Astrocyte (in vitro differentiated cells and primary cell): ENCODE results near the gene NFIL3. TPM values are rescaled to one million over a fixed set of nuclear protein-coding genes. Genes with fewer than 3 reads are reported as not detected.

Experiments
- DNase-seq: peaks from one replicate; pipeline ENCODE4 v3.0.0-alpha.2; 2010; ENCODE audit warnings: low read depth
- FAIRE-seq: peaks from 2 replicates; lab custom pipeline; 2011; peaks lifted over from hg19 to GRCh38; lab: Jason Lieb, UNC
- H2AFZ ChIP-seq: 2 replicates; pipeline ENCODE4 v1.6.0; 2012; ENCODE audit warnings: low read depth, low read length, inconsistent platforms
- H3K27ac ChIP-seq: 2 replicates; pipeline ENCODE4 v1.5.1; 2011; ENCODE audit warnings: low read depth, low read length, inconsistent platforms
- H3K27me3 ChIP-seq: 2 replicates; pipeline ENCODE4 v1.6.0; 2011; ENCODE audit warnings: low read length, inconsistent platforms; ENCODE audit not compliant: insufficient read depth
- H3K36me3 ChIP-seq: 2 replicates; pipeline ENCODE4 v1.5.1; 2011; ENCODE audit warnings: low read length, inconsistent platforms; ENCODE audit not compliant: insufficient read depth
- H3K4me1 ChIP-seq: 2 replicates; pipeline ENCODE4 v1.5.1; 2011; ENCODE audit warnings: low read length, inconsistent platforms; ENCODE audit not compliant: insufficient read depth
- H3K4me2 ChIP-seq: 2 replicates; pipeline ENCODE4 v1.6.0; 2012; ENCODE audit warnings: low read length, inconsistent platforms
- H3K4me3 ChIP-seq: 2 replicates; pipeline ENCODE4 v1.5.1; 2011; ENCODE audit warnings: low read depth, mild to moderate bottlenecking, low read length, inconsistent platforms; ENCODE audit not compliant: insufficient read depth
- H3K79me2 ChIP-seq: 2 replicates; pipeline ENCODE4 v1.6.0; 2012; ENCODE audit warnings: mild to moderate bottlenecking, low read length, inconsistent platforms; ENCODE audit not compliant: insufficient read depth
- H3K9ac ChIP-seq: 2 replicates; pipeline ENCODE4 v1.6.0; 2012; ENCODE audit warnings: mild to moderate bottlenecking, low read length, inconsistent platforms
- H3K9me3 ChIP-seq: 2 replicates; pipeline ENCODE4 v1.5.1; 2012; ENCODE audit warnings: low read depth, mild to moderate bottlenecking, low read length, inconsistent platforms; ENCODE audit not compliant: insufficient read depth
- H4K20me1 ChIP-seq: 2 replicates; pipeline ENCODE4 v1.6.0; 2012; ENCODE audit warnings: low read length, inconsistent platforms; ENCODE audit not compliant: insufficient read depth
- H3K27ac Mint-ChIP-seq: one replicate; pipeline ENCODE4 v1.8.0; 2021; ENCODE audit warnings: mild to moderate bottlenecking, mixed read lengths; ENCODE audit not compliant: unreplicated experiment
- H3K27me3 Mint-ChIP-seq: one replicate; pipeline ENCODE4 v1.8.0; 2021; ENCODE audit warnings: low read depth, mixed read lengths; ENCODE audit not compliant: unreplicated experiment
- H3K36me3 Mint-ChIP-seq: one replicate; pipeline ENCODE4 v1.8.0; 2021; ENCODE audit warnings: low read depth, mixed read lengths; ENCODE audit not compliant: unreplicated experiment
- H3K4me1 Mint-ChIP-seq: one replicate; pipeline ENCODE4 v1.8.0; 2021; ENCODE audit warnings: low read depth, mixed read lengths; ENCODE audit not compliant: unreplicated experiment
- H3K4me3 Mint-ChIP-seq: one replicate; pipeline ENCODE4 v1.8.0; 2021; ENCODE audit warnings: mild to moderate bottlenecking, moderate library complexity, mixed read lengths; ENCODE audit not compliant: unreplicated experiment
- H3K9me3 Mint-ChIP-seq: one replicate; pipeline ENCODE4 v1.8.0; 2021; ENCODE audit warnings: mild to moderate bottlenecking, mixed read lengths; ENCODE audit not compliant: unreplicated experiment
- EZH2 ChIP-seq: IDR thresholded peaks from 2 replicates; pipeline ENCODE4 v1.6.1; 2012; ENCODE audit warnings: mild to moderate bottlenecking, low read length, inconsistent platforms; ENCODE audit not compliant: insufficient read depth
- total RNA-seq: library from RNA; stranded (reverse); gene quantifications from 2 replicates; pipeline ENCODE4 v1.2.1, GENCODE V29; 2021
- TF ChIP-seq, protein P1 (sequence below): IDR thresholded peaks from 2 replicates; pipeline ENCODE4 v1.5.1; 2011; ENCODE audit warnings: low read depth, mild to moderate bottlenecking, inconsistent platforms, low read length, moderate library complexity; ENCODE audit not compliant: insufficient read depth

Gene NFIL3
- total RNA-seq, 1 donor from 2014 or later, result 32.4 TPM

DNA sequence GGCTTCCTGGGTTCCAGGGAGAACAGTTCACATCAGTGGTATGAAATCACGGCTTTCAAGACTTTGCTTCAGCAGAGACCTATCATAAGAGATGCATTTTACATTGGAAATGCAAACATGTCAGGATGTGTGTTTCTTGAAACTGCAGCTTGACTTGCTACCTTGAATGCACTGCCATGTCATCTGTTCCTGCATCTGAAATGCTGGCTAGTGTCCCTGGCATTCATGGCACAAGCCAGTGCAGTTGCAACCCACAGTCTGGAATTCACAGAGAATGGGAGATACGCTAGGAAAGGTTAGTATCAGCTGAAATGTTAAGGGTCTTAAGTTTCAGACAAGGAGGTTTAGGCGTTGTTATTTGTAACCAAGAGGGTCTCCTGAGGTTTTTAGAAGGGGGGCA is 24.7 kb downstream of the NFIL3 start:
- Histone ChIP-seq H3K79me2 (no peaks in the 10 kb centered on the region), H2AFZ (no peak overlapping the region), H3K4me2 (no peak overlapping the region), H3K9me3 (no peaks in the 10 kb centered on the region), H3K9ac (no peak overlapping the region), H3K4me3 (no peak overlapping the region), H3K4me1 (peaks cover 15% of the 10 kb centered on the region), H4K20me1 (no peaks in the 10 kb centered on the region), H3K27ac (no peak overlapping the region), H3K27me3 (no peaks in the 10 kb centered on the region), H3K36me3 (no peaks in the 10 kb centered on the region)
- DNase-seq (no peak), FAIRE-seq (no peak)
- peaks cover 15% of the 10 kb centered on the region for H3K4me1 Mint-ChIP-seq
- H3K36me3 Mint-ChIP-seq, result no peaks in the 10 kb centered on the region
- H3K27me3 Mint-ChIP-seq, result no peaks in the 10 kb centered on the region
- no peak for TF ChIP-seq EZH2
- TF ChIP-seq, protein P1, sequence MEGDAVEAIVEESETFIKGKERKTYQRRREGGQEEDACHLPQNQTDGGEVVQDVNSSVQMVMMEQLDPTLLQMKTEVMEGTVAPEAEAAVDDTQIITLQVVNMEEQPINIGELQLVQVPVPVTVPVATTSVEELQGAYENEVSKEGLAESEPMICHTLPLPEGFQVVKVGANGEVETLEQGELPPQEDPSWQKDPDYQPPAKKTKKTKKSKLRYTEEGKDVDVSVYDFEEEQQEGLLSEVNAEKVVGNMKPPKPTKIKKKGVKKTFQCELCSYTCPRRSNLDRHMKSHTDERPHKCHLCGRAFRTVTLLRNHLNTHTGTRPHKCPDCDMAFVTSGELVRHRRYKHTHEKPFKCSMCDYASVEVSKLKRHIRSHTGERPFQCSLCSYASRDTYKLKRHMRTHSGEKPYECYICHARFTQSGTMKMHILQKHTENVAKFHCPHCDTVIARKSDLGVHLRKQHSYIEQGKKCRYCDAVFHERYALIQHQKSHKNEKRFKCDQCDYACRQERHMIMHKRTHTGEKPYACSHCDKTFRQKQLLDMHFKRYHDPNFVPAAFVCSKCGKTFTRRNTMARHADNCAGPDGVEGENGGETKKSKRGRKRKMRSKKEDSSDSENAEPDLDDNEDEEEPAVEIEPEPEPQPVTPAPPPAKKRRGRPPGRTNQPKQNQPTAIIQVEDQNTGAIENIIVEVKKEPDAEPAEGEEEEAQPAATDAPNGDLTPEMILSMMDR, result no peak
- H3K4me3 Mint-ChIP-seq, result no peak overlapping the region
- no peaks in the 10 kb centered on the region for H3K9me3 Mint-ChIP-seq
- H3K27ac Mint-ChIP-seq, result no peak overlapping the region

DNA sequence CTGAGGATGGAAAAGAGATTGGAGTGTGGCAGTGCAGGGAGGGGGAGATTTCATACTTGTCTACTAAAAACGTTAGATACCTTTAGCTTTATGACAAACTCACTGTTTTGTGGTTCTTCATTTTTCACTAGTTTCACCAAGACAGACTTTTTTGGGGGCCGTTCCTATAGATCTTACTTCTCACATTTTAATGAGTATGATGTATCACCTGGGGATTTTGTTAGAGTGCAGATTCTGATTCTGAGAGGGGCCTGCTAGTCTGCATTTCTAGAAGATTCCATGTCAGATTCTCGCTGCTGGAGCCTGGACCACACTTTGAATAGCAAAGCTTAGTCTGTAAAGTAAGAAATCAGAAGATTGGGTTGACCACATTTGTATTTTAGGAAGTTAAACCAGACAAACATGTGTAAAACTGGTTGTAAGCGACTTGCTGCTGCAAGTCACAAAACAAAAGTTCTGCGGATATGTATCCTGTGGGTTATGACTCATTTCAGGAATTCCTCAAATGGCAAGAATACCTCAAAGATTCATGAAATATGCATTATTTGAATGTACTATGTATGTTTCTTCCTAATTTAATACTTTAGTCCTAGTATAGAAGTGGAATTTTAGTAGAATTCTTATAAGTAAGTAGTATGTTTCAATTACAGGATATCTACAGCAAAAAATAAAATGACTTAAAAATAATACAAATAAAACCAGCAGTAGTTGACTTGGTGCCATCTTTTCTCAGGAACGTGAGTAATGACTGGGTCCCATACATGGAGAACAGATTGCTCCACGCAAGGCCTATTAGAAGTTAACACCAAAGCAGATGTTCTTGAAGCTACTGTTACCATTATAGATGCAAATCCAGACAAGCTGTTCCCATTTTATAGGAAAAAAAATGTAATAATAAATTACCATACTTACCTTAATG is 27.8 kb downstream of the NFIL3 start:
- H3K36me3 Mint-ChIP-seq, result no peaks in the 10 kb centered on the region
- peak overlapping the region; percentile 8 for H3K27ac Mint-ChIP-seq
- peaks cover 14% of the 10 kb centered on the region for H3K4me1 Mint-ChIP-seq
- H3K4me3 Mint-ChIP-seq, result no peak overlapping the region
- no peaks in the 10 kb centered on the region for H3K9me3 Mint-ChIP-seq
- Histone ChIP-seq H3K4me2 (peak overlapping the region; percentile 72), H3K79me2 (no peaks in the 10 kb centered on the region), H3K9me3 (no peaks in the 10 kb centered on the region), H3K4me3 (no peak overlapping the region), H2AFZ (no peak overlapping the region), H3K27ac (peak overlapping the region; percentile 46), H3K4me1 (peaks cover 15% of the 10 kb centered on the region), H3K36me3 (no peaks in the 10 kb centered on the region), H4K20me1 (no peaks in the 10 kb centered on the region), H3K9ac (peak overlapping the region; percentile 3), H3K27me3 (no peaks in the 10 kb centered on the region)
- peak; percentile 94 for DNase-seq
- no peaks in the 10 kb centered on the region for H3K27me3 Mint-ChIP-seq
- no peak for FAIRE-seq
- TF ChIP-seq, protein P1, result no peak
- TF ChIP-seq EZH2, result no peak

DNA sequence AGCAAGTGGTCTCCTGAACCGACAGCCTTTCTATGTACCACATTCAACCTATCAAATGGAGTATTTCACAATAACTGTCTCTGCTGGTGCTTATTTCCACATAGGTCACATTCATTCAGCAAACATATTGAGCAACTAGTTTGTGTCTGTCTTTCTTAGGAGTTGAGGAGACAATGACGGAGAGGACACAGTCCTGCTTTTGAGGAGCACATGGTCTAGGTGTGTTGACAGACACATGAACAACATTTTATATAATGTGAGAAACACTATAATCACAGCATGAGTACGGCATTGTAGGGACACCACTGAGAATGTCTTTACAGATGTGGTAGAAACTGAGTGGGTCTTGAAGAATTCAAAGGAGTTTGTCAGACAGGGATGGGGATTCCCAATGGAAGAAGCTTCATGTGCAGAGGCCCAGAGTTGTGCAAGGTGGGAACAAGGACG is 28.5 kb downstream of the NFIL3 start:
- Histone ChIP-seq H3K4me2 (peak overlapping the region; percentile 72), H3K27me3 (no peaks in the 10 kb centered on the region), H3K79me2 (no peaks in the 10 kb centered on the region), H3K9ac (no peak overlapping the region), H3K4me3 (no peak overlapping the region), H3K27ac (no peak overlapping the region), H4K20me1 (no peaks in the 10 kb centered on the region), H3K4me1 (peaks cover 15% of the 10 kb centered on the region), H3K9me3 (no peaks in the 10 kb centered on the region), H3K36me3 (no peaks in the 10 kb centered on the region), H2AFZ (no peak overlapping the region)
- Mint-ChIP-seq H3K27me3 (no peaks in the 10 kb centered on the region), H3K4me3 (no peak overlapping the region), H3K4me1 (peaks cover 14% of the 10 kb centered on the region), H3K36me3 (no peaks in the 10 kb centered on the region), H3K27ac (peak overlapping the region; percentile 8), H3K9me3 (no peaks in the 10 kb centered on the region)
- DNase-seq, result no peak
- TF ChIP-seq EZH2, result no peak
- TF ChIP-seq, protein P1, result no peak
- no peak for FAIRE-seq
